ENCODE results near the gene CWC22.
"Not testable (repeated sequence)": the region's sequence is repeated elsewhere in the genome, so short reads cannot be mapped to it uniquely, and the experiment has no call there.

CWC22 gene

DNA sequence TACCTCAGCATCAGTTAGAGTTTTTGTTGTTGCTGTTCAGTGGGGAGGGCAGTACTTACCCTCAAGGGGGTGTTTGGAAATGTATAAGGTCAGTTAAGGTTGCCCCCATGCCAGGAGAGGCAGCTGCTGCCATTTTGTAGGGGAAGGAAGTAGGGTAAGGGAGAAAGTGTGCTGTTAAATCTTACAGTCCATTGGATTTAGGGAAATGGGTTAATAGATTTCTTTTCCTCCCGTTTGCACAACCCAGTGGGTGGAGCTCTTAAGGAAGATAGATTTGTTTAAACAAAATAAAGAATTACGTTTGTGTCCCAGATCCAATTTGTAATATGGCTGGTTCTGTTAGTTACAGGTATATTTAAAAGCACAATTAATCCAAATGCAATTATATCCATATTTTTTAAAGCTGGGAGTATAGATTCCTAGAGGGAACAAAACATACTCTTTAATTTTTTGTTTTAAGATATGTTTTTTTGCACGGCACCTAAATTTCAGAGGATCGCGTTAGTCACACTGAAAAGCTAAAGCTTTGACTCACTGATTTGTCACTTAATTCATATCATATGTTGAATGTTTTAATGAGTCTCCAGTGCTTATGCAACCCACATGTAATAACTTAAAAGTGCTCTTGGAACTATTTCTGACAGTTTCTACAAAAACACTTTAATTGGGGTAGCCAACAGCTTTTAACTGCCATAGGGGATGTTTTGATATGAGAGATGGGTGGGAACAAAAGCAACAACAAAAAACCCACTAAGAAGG, 9.0 kb upstream of the CWC22 start:
- no peak overlapping the region for H3K4me3 ChIP-seq (ENCODE audit: low read depth, low read length)
- H3K79me2 ChIP-seq = no peaks in the 10 kb centered on the region
- no peak overlapping the region for H3K27ac ChIP-seq
- no peak overlapping the region for H3K9ac ChIP-seq
- no peaks in the 10 kb centered on the region for H3K36me3 ChIP-seq (ENCODE audit: control insufficient read depth, insufficient read depth, low read length)
- H3K27me3 ChIP-seq (ENCODE audit: control insufficient read depth, insufficient read depth, low read length) = no peaks in the 10 kb centered on the region
- TF ChIP-seq, protein P1, sequence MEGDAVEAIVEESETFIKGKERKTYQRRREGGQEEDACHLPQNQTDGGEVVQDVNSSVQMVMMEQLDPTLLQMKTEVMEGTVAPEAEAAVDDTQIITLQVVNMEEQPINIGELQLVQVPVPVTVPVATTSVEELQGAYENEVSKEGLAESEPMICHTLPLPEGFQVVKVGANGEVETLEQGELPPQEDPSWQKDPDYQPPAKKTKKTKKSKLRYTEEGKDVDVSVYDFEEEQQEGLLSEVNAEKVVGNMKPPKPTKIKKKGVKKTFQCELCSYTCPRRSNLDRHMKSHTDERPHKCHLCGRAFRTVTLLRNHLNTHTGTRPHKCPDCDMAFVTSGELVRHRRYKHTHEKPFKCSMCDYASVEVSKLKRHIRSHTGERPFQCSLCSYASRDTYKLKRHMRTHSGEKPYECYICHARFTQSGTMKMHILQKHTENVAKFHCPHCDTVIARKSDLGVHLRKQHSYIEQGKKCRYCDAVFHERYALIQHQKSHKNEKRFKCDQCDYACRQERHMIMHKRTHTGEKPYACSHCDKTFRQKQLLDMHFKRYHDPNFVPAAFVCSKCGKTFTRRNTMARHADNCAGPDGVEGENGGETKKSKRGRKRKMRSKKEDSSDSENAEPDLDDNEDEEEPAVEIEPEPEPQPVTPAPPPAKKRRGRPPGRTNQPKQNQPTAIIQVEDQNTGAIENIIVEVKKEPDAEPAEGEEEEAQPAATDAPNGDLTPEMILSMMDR (IDR thresholded peaks at IDR 0.05) = no peak
- no peaks in the 10 kb centered on the region for H3K4me1 ChIP-seq
- H3K4me2 ChIP-seq (ENCODE audit: low read length) = no peak overlapping the region
- no peaks in the 10 kb centered on the region for H3K9me3 ChIP-seq (ENCODE audit: control insufficient read depth, low read length)
- no peak overlapping the region for H2AFZ ChIP-seq

DNA sequence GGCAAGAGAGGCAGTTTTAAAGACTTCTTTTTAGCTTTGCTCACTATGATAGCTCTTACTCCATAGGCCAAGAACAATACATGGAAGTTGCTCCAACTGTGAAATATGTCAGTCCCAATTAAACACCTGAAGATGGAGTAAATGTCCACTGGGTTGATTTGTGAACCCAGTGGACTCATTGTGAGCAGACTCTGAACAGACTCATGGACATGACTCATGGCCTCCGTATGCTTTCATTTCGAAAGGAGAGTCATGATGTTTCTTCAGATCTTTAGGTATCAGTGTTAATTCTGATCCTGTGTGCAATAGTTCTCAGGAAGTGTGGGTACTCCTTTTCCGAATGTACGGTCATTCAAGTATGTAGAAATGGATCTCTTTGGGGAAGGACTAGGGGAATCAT, 5.4 kb upstream of the CWC22 start:
- Histone ChIP-seq H3K4me1 (no peaks in the 10 kb centered on the region), H3K27me3 (ENCODE audit: control insufficient read depth, insufficient read depth, low read length) (no peaks in the 10 kb centered on the region), H3K79me2 (no peaks in the 10 kb centered on the region), H3K9ac (no peak overlapping the region), H2AFZ (no peak overlapping the region), H3K36me3 (ENCODE audit: control insufficient read depth, insufficient read depth, low read length) (no peaks in the 10 kb centered on the region), H3K4me2 (ENCODE audit: low read length) (no peak overlapping the region), H3K9me3 (ENCODE audit: control insufficient read depth, low read length) (no peaks in the 10 kb centered on the region), H3K27ac (no peak overlapping the region), H3K4me3 (ENCODE audit: low read depth, low read length) (no peak overlapping the region)
- TF ChIP-seq, protein P1 (IDR thresholded peaks at IDR 0.05) = no peak

DNA sequence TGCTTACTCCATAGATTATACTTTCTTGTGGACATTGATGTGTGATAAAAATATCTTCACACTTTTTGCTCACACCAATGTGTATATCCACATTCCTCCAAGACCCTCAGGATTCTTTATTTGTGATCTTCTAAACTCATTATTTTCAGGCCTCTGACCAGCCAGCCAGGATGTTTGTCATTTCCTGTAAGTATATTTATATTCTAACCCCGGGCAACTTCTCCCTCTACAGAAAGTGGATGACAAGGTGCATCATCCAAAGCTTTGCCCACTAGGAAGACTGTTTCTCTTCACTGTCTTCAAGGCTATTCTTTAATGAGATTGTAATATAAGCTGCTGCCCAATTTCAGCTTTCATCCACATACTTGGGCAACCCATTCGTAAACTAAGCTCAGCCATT, 3.6 kb upstream of the CWC22 start:
- H3K4me3 ChIP-seq (ENCODE audit: low read depth, low read length) = no peak overlapping the region
- H3K27me3 ChIP-seq (ENCODE audit: control insufficient read depth, insufficient read depth, low read length) = no peaks in the 10 kb centered on the region
- peaks cover 13% of the 10 kb centered on the region for H3K79me2 ChIP-seq
- no peaks in the 10 kb centered on the region for H3K4me1 ChIP-seq
- H3K36me3 ChIP-seq (ENCODE audit: control insufficient read depth, insufficient read depth, low read length) = no peaks in the 10 kb centered on the region
- no peak overlapping the region for H3K4me2 ChIP-seq (ENCODE audit: low read length)
- no peaks in the 10 kb centered on the region for H3K9me3 ChIP-seq (ENCODE audit: control insufficient read depth, low read length)
- no peak overlapping the region for H2AFZ ChIP-seq
- no peak overlapping the region for H3K9ac ChIP-seq
- no peak overlapping the region for H3K27ac ChIP-seq
- TF ChIP-seq, protein P1 (IDR thresholded peaks at IDR 0.05) = no peak

DNA sequence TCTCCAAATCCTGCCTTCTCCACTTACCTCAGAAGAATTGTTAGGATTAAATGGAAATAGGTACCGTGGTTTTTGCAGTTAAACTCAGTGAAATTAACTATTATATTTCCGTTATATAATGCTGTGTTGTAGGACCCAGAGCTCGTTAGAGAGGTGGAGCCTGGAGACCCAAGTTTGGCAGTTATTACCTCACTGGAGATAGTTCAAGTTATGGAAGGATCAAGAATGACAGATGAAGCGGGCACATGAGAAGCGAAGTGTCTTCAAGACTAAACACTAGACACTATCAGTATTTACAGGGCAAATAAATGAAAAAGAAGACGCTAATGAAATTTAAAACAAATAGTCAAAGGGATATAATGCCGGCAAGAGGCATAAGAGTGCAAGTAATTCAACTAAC, 866 bp downstream of the CWC22 start:
- TF ChIP-seq, protein P1 (IDR thresholded peaks at IDR 0.05) = no peak
- peak overlapping the region; percentile 87 for H3K9ac ChIP-seq
- peak overlapping the region; percentile 97 for H3K27ac ChIP-seq
- H3K4me3 ChIP-seq (ENCODE audit: low read depth, low read length) = peak overlapping the region; percentile 84
- peak overlapping the region; percentile 84 for H3K4me2 ChIP-seq (ENCODE audit: low read length)
- no peaks in the 10 kb centered on the region for H3K27me3 ChIP-seq (ENCODE audit: control insufficient read depth, insufficient read depth, low read length)
- H3K9me3 ChIP-seq (ENCODE audit: control insufficient read depth, low read length) = no peaks in the 10 kb centered on the region
- H3K79me2 ChIP-seq = peaks cover 33% of the 10 kb centered on the region
- H3K4me1 ChIP-seq = no peaks in the 10 kb centered on the region
- H3K36me3 ChIP-seq (ENCODE audit: control insufficient read depth, insufficient read depth, low read length) = no peaks in the 10 kb centered on the region
- peak overlapping the region; percentile 97 for H2AFZ ChIP-seq

DNA sequence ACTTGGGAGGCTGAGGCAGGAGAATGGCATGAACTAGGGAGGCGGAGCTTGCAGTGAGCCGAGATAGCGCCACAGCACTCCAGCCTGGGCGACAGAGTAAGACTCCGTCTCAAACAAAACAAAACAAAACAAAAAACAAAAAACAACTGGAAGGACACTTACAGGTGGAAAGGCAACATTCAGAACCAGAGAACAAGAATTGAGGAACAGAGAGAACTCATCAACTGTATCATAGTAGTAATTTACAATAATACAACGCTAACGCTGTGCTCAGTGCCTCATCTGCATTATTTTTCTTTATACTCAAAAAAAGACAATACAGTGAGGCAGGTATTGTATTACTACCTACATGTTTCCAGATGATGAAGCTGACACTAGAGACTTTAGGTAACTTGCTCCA, 1.6 kb downstream of the CWC22 start:
- H3K4me2 ChIP-seq (ENCODE audit: low read length) = peak overlapping the region; percentile 84
- not testable (repeated sequence) for H2AFZ ChIP-seq; H3K9ac ChIP-seq; H3K9me3 ChIP-seq (ENCODE audit: control insufficient read depth, low read length); H3K27ac ChIP-seq; H3K4me3 ChIP-seq (ENCODE audit: low read depth, low read length); H3K4me1 ChIP-seq; H3K36me3 ChIP-seq (ENCODE audit: control insufficient read depth, insufficient read depth, low read length); H3K27me3 ChIP-seq (ENCODE audit: control insufficient read depth, insufficient read depth, low read length)
- peaks cover 33% of the 10 kb centered on the region for H3K79me2 ChIP-seq

Data from parathyroid adenoma (tissue), 2 donors.